ACC112 (cell line): ENCODE results near the gene PDE4C.
"Not testable (repeated sequence)": the region's sequence is repeated elsewhere in the genome, so short reads cannot be mapped to it uniquely, and the experiment has no call there.

Experiments used
- H2AFZ ChIP-seq: fragments of 200-600 bp; sonication (generic); one replicate; pipeline ENCODE4 v1.6.0; 2017; ENCODE audit warnings: antibody characterized with exemption, low read length; ENCODE audit not compliant: unreplicated experiment
- H3K27ac ChIP-seq: fragments of 200-600 bp; sonication (generic); 2 replicates; pipeline ENCODE4 v1.5.1; 2014; ENCODE audit warnings: low read depth, mild to moderate bottlenecking, antibody characterized with exemption, low read length, moderate library complexity
- H3K27me3 ChIP-seq: fragments of 200-600 bp; sonication (generic); 2 replicates; pipeline ENCODE4 v1.6.1; 2014; ENCODE audit warnings: mild to moderate bottlenecking, antibody characterized with exemption, low read length, moderate library complexity, mixed read lengths; ENCODE audit not compliant: insufficient read depth
- H3K36me3 ChIP-seq: fragments of 200-600 bp; sonication (generic); 2 replicates; pipeline ENCODE4 v1.6.1; 2016; ENCODE audit warnings: mild to moderate bottlenecking, antibody characterized with exemption, low read length, moderate library complexity, mixed read lengths; ENCODE audit not compliant: insufficient read depth
- H3K4me1 ChIP-seq: fragments of 200-600 bp; sonication (generic); one replicate; pipeline ENCODE4 v1.6.1; 2016; ENCODE audit warnings: low read length, mixed read lengths; ENCODE audit not compliant: insufficient read depth, unreplicated experiment, control insufficient read depth
- H3K4me3 ChIP-seq: fragments of 200-600 bp; sonication (generic); 2 replicates; pipeline ENCODE4 v1.5.1; 2014; ENCODE audit warnings: mild to moderate bottlenecking, low read depth, low read length
- H3K79me2 ChIP-seq: fragments of 200-600 bp; sonication (generic); one replicate; pipeline ENCODE4 v1.6.0; 2016; ENCODE audit warnings: low read length; ENCODE audit not compliant: control insufficient read depth, unreplicated experiment, insufficient read depth

Gene PDE4C

DNA sequence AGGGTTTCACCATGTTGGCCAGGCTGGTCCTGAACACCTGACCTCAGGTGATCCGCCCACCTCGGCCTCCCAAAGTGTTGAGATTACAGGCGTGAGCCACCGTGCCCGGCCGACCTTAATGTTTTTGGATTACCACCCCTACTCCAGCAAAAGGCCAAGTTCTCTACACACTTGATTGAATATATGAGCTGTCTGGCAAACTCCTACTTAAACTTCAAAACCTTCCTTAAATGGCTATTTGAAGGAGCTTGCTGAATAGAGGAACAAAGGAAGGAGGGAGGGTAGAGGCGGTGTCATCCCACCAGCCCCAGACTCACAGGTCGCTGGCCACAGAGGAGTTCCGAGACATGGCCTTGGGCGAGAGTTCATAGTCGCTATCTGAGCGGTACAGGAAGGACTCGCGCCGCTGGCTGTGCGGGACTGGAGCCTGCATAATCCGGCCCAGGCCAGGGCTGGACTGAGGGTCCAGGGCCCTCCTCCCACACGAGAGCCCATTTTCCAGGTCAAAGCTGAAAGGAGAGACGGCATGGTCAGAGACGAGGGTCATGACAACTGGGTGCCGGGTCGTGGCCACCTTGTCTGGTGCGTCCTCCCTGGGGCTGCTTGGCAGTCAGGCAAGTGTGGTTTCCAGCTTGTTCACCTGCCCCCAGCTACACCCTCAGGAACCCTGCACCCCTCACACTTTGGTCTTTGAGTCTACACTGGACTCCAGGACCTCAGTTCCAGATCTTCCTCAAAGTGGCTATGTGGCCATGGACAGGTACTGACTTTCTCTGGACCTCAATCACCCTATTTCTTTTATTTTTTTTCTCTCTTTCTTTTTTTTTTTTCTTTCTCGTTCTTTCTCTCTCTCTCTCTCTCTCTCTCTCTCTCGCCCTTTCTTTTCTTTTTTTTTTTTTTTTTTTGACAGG, 4.2 kb downstream of the PDE4C start:
- Histone ChIP-seq H3K4me3 (no peak overlapping the region), H2AFZ (no peak overlapping the region), H3K36me3 (no peaks in the 10 kb centered on the region), H3K27me3 (peaks cover 5% of the 10 kb centered on the region; the same call in 1 of the 2 replicates), H3K79me2 (no peaks in the 10 kb centered on the region), H3K27ac (no peak overlapping the region), H3K4me1 (no peaks in the 10 kb centered on the region)

DNA sequence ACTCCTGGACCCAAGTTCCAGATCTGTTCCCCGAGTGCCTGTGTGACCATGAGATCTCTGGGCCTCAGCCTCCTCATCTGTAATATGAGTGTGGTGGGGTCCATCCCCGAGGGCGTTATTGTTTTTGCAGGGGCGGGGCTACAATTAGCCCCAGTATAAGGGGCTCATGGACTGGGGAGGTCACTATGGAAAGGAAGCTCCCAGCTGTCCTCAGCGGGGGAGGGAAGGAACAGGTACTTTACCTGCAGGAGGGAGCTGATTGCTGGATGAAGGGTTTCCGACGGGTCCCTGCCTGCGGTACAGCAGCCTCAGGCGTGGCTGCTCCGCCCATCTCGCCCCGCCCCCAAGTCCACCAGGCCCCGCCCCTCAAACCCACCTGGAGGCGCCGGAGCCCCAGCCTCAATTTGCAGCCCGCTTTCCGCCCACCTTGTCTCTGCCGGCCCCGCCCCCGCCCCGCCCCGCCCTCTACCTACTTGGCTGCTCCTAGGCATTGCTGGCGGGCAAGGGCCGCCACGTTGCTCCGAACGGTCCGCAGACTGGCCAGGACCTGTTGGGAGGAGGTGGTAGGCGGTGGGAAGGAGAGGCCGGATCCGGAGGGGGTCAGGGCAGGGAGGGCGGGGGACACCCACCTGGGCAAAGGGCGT, 5.5 kb downstream of the PDE4C start:
- Histone ChIP-seq H3K4me1 (no peaks in the 10 kb centered on the region), H3K4me3 (no peak overlapping the region), H3K27ac (no peak overlapping the region), H2AFZ (no peak overlapping the region), H3K79me2 (no peaks in the 10 kb centered on the region), H3K36me3 (no peaks in the 10 kb centered on the region), H3K27me3 (peaks cover 5% of the 10 kb centered on the region; the same call in 1 of the 2 replicates)

DNA sequence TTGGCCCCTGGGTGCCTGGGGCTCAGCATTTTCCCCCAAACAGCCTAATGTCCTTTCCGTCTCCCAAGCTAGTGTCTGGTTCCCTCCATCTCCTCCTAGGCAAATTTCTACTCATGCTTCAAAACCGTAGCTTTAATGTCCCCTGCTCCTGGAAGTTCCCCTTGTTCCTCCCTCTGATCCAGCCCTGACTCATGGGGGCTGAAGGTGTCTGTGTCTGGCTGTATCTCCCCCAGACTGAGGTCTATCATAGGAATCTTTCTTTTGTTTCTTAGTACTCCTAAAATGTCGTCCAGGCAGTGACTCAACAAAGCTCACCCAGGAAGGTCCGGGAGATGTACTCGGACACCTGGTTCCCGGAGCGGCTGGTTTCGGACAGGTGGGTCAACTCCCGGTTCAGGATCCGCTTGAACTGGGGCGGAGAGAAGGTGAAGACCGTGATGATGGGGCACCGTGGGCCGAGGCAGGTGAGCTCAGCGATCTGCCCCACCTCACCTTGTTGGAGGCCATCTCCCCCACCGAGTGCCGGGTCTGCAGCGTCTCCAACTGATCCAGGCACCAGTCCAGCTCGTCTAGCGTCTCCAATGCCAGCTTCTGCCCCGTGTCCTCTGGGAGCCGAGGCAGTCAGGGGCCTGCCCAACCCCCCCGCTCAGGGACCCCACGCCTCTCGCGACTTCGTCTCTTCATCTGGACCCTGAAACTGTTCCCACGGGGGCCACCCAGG, 6.2 kb downstream of the PDE4C start:
- Histone ChIP-seq H3K36me3 (no peaks in the 10 kb centered on the region), H3K79me2 (no peaks in the 10 kb centered on the region), H3K4me1 (peaks cover 2% of the 10 kb centered on the region), H3K27ac (no peak overlapping the region), H3K27me3 (peaks cover 1% of the 10 kb centered on the region; the same call in 1 of the 2 replicates), H3K4me3 (no peak overlapping the region), H2AFZ (no peak overlapping the region)

DNA sequence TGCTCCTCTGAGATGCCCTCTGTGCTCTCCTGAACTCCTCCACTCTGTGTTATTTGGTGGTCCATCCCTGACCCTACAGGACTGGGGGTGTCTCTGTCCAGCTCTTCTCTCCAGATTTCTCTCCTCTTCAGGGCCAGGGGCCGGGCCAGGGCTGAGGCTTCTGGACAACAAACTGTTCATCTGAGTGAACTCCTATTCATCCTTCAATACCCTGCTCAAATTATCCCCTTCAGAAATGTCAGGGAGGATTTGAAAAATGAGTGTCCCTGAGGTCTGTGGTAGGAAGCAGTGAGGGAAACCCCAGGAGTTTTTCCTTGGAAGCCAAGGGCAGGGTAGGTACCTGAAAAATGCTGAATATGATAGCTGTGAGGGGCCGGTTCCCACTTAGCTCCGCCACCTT, 7.6 kb downstream of the PDE4C start:
- Histone ChIP-seq H3K4me3 (no peak overlapping the region), H3K27me3 (no peaks in the 10 kb centered on the region), H3K27ac (no peak overlapping the region), H3K4me1 (peaks cover 4% of the 10 kb centered on the region), H3K36me3 (no peaks in the 10 kb centered on the region), H3K79me2 (no peaks in the 10 kb centered on the region), H2AFZ (no peak overlapping the region)

DNA sequence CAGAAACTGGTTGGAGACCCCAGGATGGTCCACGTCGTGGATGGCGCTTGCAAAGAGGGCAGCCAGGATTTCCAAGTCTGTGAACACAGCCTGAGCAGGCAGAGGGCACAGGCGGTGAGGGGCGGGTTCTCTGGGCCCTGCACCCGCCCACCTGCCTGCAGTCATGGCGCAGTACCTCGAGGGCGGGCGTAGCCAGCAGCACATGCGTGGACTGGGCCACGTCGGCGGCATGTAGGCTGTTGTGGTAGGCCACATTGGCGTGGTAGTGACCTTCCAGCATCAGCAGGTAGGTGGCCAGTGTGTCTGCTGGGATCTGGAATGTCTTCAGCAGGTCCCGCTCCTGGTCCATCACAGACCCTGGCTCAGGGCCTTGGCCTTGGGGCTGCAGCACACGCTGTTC, 8.1 kb downstream of the PDE4C start:
- no peak overlapping the region for H3K4me3 ChIP-seq
- H2AFZ ChIP-seq: no peak overlapping the region
- no peaks in the 10 kb centered on the region for H3K36me3 ChIP-seq
- H3K79me2 ChIP-seq: no peaks in the 10 kb centered on the region
- peaks cover 4% of the 10 kb centered on the region for H3K4me1 ChIP-seq
- no peak overlapping the region for H3K27ac ChIP-seq
- H3K27me3 ChIP-seq: no peaks in the 10 kb centered on the region

DNA sequence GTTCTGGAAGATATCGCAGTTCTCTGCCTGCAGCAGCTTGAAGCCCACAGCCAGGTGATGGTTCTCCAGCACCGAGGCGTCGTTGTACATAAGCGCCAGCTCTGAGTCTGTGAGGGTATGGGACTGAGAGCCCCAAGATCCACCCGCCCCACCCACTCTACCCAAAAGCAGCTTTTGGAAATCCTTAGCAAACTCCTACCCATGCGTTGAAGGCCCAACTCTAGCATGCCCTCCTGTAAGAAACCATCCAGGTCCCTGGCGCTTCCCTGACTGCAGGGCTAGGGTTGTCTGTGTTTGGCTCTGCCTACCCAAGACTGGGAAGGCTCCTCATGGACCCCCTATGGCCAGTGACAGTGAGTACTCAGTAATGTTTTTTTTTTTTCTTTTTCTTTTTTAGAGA, 9.4 kb downstream of the PDE4C start:
- no peak overlapping the region for H3K4me3 ChIP-seq
- no peak overlapping the region for H3K27ac ChIP-seq
- H3K36me3 ChIP-seq: no peaks in the 10 kb centered on the region
- no peaks in the 10 kb centered on the region for H3K27me3 ChIP-seq
- no peak overlapping the region for H2AFZ ChIP-seq
- no peaks in the 10 kb centered on the region for H3K79me2 ChIP-seq
- H3K4me1 ChIP-seq: peaks cover 4% of the 10 kb centered on the region

DNA sequence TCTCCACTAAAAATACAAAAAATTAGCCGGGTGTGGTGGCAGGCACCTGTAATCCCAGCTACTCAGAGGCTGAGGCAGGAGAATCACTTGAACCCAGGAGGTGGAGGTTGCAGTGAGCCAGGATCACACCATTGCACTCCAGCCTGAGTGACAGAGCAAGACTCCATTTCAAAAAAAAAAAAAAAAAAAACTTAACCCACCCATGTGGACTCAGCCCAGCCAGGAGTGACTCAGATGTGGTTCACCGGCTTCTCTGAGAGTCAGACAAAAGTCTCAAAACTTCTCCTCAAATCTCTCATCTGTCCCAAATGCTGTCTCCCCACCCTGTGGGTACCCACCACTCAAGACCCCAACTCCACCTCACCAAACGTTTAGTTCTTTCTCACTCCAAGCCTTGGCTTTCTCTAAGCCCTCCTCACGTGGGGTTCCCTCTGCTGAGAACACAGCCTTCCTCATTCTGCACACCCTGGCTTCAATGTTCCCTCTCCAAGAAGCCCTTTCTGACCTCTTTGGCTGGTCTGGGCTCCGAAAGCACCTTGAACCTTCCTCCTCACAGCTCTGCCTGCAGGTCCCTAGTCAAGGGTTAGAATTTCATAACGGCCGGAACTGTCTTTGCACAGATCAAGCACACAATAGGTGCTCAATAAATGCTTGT, 11.3 kb downstream of the PDE4C start:
- H3K36me3 ChIP-seq: no peaks in the 10 kb centered on the region
- no peaks in the 10 kb centered on the region for H3K79me2 ChIP-seq
- H3K4me3 ChIP-seq: no peak overlapping the region
- H3K27ac ChIP-seq: no peak overlapping the region
- no peaks in the 10 kb centered on the region for H3K27me3 ChIP-seq
- H2AFZ ChIP-seq: no peak overlapping the region
- peaks cover 4% of the 10 kb centered on the region for H3K4me1 ChIP-seq

DNA sequence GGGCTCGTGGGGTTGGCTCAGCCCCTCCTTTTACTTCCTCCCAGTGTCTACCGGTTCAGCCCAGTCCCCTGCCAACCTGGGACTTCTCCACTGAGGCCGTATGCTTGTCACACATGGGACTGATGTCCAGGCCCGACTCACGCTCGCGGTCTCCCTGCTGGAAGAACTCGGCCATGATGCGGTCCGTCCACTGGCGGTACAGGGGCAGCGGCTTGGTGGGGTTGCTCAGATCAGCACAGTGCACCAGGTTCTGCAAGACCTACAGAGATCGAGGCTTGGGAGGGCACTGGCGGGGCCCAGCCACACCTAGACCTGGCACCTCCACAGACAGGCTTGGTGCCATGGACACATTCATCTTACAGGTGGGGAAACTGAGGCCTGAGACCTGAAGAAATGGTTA, 14.6 kb downstream of the PDE4C start:
- H3K27ac ChIP-seq: no peak overlapping the region
- H3K4me1 ChIP-seq: peaks cover 4% of the 10 kb centered on the region
- no peak overlapping the region for H3K4me3 ChIP-seq
- no peaks in the 10 kb centered on the region for H3K36me3 ChIP-seq
- H2AFZ ChIP-seq: no peak overlapping the region
- no peaks in the 10 kb centered on the region for H3K79me2 ChIP-seq
- H3K27me3 ChIP-seq: no peaks in the 10 kb centered on the region

DNA sequence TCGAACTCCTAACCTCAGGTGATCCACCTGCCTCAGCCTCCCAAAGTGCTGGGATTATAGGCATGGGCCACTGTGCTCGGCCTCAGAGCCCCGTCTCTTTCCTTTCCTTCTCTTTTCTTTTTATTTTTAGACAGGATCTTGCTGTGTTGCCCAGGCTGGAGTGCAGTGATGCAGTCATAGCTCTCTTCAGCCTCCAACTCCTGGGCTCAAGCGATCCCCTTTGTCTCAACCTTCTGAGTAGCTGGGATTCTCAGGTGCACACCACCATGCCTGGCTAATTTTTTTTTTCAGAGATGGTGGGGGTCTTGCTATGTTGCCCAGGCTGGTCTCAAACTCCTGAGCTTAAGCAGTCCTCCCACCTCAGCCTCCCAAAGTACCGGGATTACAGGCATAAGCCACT, 16.3 kb downstream of the PDE4C start:
- not testable (repeated sequence) for H3K4me3 ChIP-seq, H3K27me3 ChIP-seq, H3K27ac ChIP-seq, H3K79me2 ChIP-seq, H2AFZ ChIP-seq, H3K4me1 ChIP-seq, H3K36me3 ChIP-seq

DNA sequence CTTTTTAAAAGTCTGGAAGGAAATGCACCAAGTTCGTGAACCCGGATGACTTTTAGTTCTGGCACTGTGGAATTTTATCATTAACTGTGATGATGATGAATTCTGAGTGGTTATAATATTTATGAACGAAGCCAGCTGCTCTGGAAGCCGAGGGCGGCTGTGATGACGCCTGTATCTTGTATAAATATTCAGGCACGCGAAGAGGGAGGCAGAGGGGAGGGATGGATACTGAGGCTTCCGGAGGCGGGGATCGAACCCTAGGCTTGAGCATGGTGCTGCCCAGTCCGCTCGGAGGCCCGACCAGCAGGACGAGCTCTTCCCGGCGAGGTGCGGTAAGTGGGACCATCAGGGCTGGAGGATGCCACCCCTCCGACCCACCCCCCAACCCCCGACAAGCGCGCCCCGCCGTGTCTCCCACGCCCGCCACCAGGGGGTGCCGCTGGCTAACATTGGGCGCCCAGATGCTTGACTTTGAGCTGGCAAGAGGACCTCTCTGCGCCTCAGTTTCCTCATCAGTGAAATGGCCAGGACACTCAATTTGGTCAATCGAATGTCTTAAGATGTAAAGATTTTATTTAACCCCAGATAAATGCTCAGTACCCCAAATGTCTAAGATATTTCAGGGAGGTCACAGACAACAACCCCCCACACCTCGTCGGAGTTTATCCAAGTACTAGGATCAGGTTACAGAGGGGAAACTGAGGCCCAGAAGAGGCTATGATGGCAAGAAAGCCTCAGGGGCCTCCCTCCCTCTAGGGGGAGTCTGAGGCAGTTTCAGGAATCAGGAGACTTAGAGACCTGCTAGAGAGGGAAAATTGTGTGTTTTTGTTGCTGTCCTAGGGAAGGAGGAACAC, 17.9 kb downstream of the PDE4C start:
- Histone ChIP-seq H3K27me3 (no peaks in the 10 kb centered on the region), H3K79me2 (no peaks in the 10 kb centered on the region), H3K27ac (peak overlapping the region; percentile 83), H3K4me3 (peak overlapping the region; percentile 42), H3K4me1 (peaks cover under 1% of the 10 kb centered on the region), H3K36me3 (no peaks in the 10 kb centered on the region), H2AFZ (no peak overlapping the region)
